HG03103 (cell line): Measurements from ENCODE around the gene LOXHD1.

Experiments used
- ATAC-seq: cut with Tn5 transposase; IDR thresholded peaks from one replicate; pipeline ENCODE4 v1.9.1; 2021; ENCODE audit warnings: low read depth; ENCODE audit not compliant: unreplicated experiment

LOXHD1 gene

GRCh38 chr18:46555213-46555612 lies 101.8 kb downstream of the LOXHD1 start:
- ATAC-seq = no peak

- ATAC-seq = no peak
Measured at GRCh38 chr18:46554406-46555080, 102.5 kb downstream of the LOXHD1 start.

- no peak for ATAC-seq
Measured at GRCh38 chr18:46550609-46551008, 106.4 kb downstream of the LOXHD1 start.

- ATAC-seq = no peak
Measured at GRCh38 chr18:46547520-46547919, 109.5 kb downstream of the LOXHD1 start.

- ATAC-seq = no peak
Measured at GRCh38 chr18:46546111-46546640, 110.8 kb downstream of the LOXHD1 start.

GRCh38 chr18:46542545-46542944 lies 114.5 kb downstream of the LOXHD1 start:
- ATAC-seq = no peak

GRCh38 chr18:46541626-46542189 lies 115.3 kb downstream of the LOXHD1 start:
- ATAC-seq = no peak

- ATAC-seq = no peak
Measured at GRCh38 chr18:46538376-46538775, 118.6 kb downstream of the LOXHD1 start.

GRCh38 chr18:46536215-46536874 lies 120.7 kb downstream of the LOXHD1 start:
- no peak for ATAC-seq

GRCh38 chr18:46531482-46531881 lies 125.5 kb downstream of the LOXHD1 start:
- ATAC-seq = no peak

- ATAC-seq = no peak
Measured at GRCh38 chr18:46528037-46528436, 129.0 kb downstream of the LOXHD1 start.

- ATAC-seq = no peak
Measured at GRCh38 chr18:46519870-46520269, 137.2 kb downstream of the LOXHD1 start.

GRCh38 chr18:46518438-46518837 lies 138.6 kb downstream of the LOXHD1 start:
- no peak for ATAC-seq

GRCh38 chr18:46516555-46516954 lies 140.5 kb downstream of the LOXHD1 start:
- no peak for ATAC-seq

GRCh38 chr18:46510386-46510785 lies 146.6 kb downstream of the LOXHD1 start:
- no peak for ATAC-seq

GRCh38 chr18:46509530-46509929 lies 147.5 kb downstream of the LOXHD1 start:
- ATAC-seq = no peak

- ATAC-seq = no peak
Measured at GRCh38 chr18:46506974-46507586, 149.9 kb downstream of the LOXHD1 start.

- no peak for ATAC-seq
Measured at GRCh38 chr18:46502444-46502843, 154.6 kb downstream of the LOXHD1 start.

GRCh38 chr18:46497129-46497528 lies 159.9 kb downstream of the LOXHD1 start:
- no peak for ATAC-seq

GRCh38 chr18:46488471-46489213 lies 168.4 kb downstream of the LOXHD1 start:
- no peak for ATAC-seq
